Pancreas (tissue), 10 donors: ENCODE data around the gene TSHZ2. TPM values are rescaled to one million over a fixed set of nuclear protein-coding genes. Genes with fewer than 3 reads are reported as not detected.

Experiments used
- ATAC-seq, 4 donors: fragments of 200-7000 bp; cut with Tn5 transposase; one replicate each; pipeline versions ENCODE4 v1.8.0 to v1.9.1; 2020; ENCODE audit warnings: mild to moderate bottlenecking in 4 of 4, moderate library complexity in 4 of 4
- DNase-seq, 6 donors: peaks; one replicate each; pipeline ENCODE4 v3.0.0-alpha.2; 2020
- FAIRE-seq: peaks from 2 replicates; lab custom pipeline; 2012; peaks lifted over from hg19 to GRCh38; lab: Jason Lieb, UNC
- H3K27ac ChIP-seq, 4 donors: fragments of 200-600 bp; sonication (generic); 1 replicate in 3 of 4; 2 replicates in 1 of 4; pipeline versions ENCODE4 v1.5.0 to v1.8.0; 2020
- H3K27me3 ChIP-seq, 4 donors: fragments of 200-600 bp; one replicate each; pipeline ENCODE4 v1.8.0; 2021
- H3K36me3 ChIP-seq, 3 donors: fragments of 200-600 bp; sonication (generic) in 1 of 3; one replicate each; pipeline versions ENCODE4 v1.5.0 to v1.8.0; 2020 to 2021
- H3K4me1 ChIP-seq, 3 donors: fragments of 200-600 bp; one replicate each; pipeline ENCODE4 v1.8.0; 2021
- H3K4me3 ChIP-seq, 4 donors: fragments of 200-600 bp; sonication (generic) in 2 of 4; one replicate each; pipeline versions ENCODE4 v1.5.0 to v1.8.0; 2020 to 2021
- H3K9me3 ChIP-seq, 4 donors: fragments of 200-600 bp; one replicate each; pipeline ENCODE4 v1.8.0; 2021
- WGBS, 2 donors: extraction: QIAGEN DNeasy Blood & Tissue Kit; methylation state at CpG; one replicate each; pipeline ENCODE4 v1.1.7; 2013; 5-methylcytosine and 5-hydroxymethylcytosine counted together
- intact Hi-C, 3 donors: fragments of 100-400 bp; cut with DNase I; formaldehyde crosslinking; loops; one replicate each; pipeline versions ENCODE4 v1.11.1 to v1.14.2; 2022
- polyA plus RNA-seq, 2 donors: library from polyadenylated mRNA; stranded (reverse); fragments of 200-250 nt; gene quantifications; one replicate each; pipeline ENCODE4 v1.2.3, GENCODE V29; 2013
- total RNA-seq, 6 donors: library from RNA; stranded (reverse); fragmentation: NEBNext Ultra II Directional in 4 of 6; extraction: Animal tissue kit (Norgen Biotek cat#: 25700) in 4 of 6; gene quantifications; one replicate each; pipeline versions ENCODE4 v1.2.1 to v1.2.4, GENCODE V29; 2021 to 2023
- TF ChIP-seq, protein P1 (sequence below), 4 donors: fragments of 200-600 bp; sonication (generic) in 3 of 4; IDR thresholded peaks; one replicate each; pipeline versions ENCODE4 v1.5.0 to v1.8.0; 2021; ENCODE audit warnings: antibody characterized with exemption in 4 of 4
- donor health status: healthy with polysubstance abuse.
- donor health status: DM: no; HTN: no; CAD: no; lungs with moderate emphysema.
- donor health status: DM: no; HTN: no; CAD: no.
- donor health status: control.
- donor health status: control.
- donor health status: Bipolar disorder and iron deficiency.
- donor health status: DM: yes; HTN: yes; CAD: no.
- donor health status: DM: no; HTN: no; CAD: no.
- donor health status: DM: no; HTN: no; CAD: no.
- donor health status: DM: yes; HTN: yes; CAD: no.

Gene TSHZ2
- total and polyA plus RNA-seq, 8 donors, result 2.2 to 23.5 (median 4.5) TPM

GRCh38 chr20:53309515-53309914, 337.4 kb downstream of the TSHZ2 start:
- TF ChIP-seq, protein P1, sequence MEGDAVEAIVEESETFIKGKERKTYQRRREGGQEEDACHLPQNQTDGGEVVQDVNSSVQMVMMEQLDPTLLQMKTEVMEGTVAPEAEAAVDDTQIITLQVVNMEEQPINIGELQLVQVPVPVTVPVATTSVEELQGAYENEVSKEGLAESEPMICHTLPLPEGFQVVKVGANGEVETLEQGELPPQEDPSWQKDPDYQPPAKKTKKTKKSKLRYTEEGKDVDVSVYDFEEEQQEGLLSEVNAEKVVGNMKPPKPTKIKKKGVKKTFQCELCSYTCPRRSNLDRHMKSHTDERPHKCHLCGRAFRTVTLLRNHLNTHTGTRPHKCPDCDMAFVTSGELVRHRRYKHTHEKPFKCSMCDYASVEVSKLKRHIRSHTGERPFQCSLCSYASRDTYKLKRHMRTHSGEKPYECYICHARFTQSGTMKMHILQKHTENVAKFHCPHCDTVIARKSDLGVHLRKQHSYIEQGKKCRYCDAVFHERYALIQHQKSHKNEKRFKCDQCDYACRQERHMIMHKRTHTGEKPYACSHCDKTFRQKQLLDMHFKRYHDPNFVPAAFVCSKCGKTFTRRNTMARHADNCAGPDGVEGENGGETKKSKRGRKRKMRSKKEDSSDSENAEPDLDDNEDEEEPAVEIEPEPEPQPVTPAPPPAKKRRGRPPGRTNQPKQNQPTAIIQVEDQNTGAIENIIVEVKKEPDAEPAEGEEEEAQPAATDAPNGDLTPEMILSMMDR (IDR thresholded peaks at IDR 0.05), result no peak
- DNase-seq (no peak), FAIRE-seq (no peak), ATAC-seq (no peak)
- H3K36me3 ChIP-seq, result no peaks in the 10 kb centered on the region
- no peaks in the 10 kb centered on the region for H3K27me3 ChIP-seq
- no peaks in the 10 kb centered on the region for H3K9me3 ChIP-seq
- no peaks in the 10 kb centered on the region for H3K4me1 ChIP-seq
- no peak overlapping the region for H3K27ac ChIP-seq
- WGBS, 2 donors, result 53 to 74% methylated on average over 2 of the region's 2 CpGs
- no peak overlapping the region for H3K4me3 ChIP-seq
- intact Hi-C loops, result no loop called here

DNA sequence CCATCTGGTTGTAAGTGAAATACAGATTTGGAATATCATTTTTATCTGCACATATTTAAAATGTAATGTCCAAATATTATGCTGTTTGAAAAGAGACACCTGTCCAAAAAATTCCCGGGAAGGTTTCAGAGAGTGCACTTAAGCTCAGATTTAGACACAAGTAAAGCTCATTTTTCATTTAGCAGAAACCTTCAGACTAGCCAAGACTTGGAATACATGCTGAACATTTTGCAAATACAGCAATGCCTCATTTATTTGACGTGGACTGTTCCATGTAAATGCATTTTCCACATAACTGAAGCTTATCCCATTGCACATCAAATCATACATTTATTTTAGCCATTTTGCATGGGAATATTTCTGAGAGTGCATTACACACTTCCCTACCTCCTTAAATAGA, 340.8 kb downstream of the TSHZ2 start:
- FAIRE-seq (no peak), ATAC-seq (no peak), DNase-seq (no peak)
- H3K4me3 ChIP-seq, result no peak overlapping the region
- no peaks in the 10 kb centered on the region for H3K4me1 ChIP-seq
- H3K9me3 ChIP-seq, result no peaks in the 10 kb centered on the region
- TF ChIP-seq, protein P1 (IDR thresholded peaks at IDR 0.05), result no peak
- 35 to 46% methylated on average over 2 of the region's 2 CpGs for WGBS, 2 donors
- H3K36me3 ChIP-seq, result no peaks in the 10 kb centered on the region
- intact Hi-C loops, result no loop called here
- no peak overlapping the region for H3K27ac ChIP-seq
- H3K27me3 ChIP-seq, result no peaks in the 10 kb centered on the region

DNA sequence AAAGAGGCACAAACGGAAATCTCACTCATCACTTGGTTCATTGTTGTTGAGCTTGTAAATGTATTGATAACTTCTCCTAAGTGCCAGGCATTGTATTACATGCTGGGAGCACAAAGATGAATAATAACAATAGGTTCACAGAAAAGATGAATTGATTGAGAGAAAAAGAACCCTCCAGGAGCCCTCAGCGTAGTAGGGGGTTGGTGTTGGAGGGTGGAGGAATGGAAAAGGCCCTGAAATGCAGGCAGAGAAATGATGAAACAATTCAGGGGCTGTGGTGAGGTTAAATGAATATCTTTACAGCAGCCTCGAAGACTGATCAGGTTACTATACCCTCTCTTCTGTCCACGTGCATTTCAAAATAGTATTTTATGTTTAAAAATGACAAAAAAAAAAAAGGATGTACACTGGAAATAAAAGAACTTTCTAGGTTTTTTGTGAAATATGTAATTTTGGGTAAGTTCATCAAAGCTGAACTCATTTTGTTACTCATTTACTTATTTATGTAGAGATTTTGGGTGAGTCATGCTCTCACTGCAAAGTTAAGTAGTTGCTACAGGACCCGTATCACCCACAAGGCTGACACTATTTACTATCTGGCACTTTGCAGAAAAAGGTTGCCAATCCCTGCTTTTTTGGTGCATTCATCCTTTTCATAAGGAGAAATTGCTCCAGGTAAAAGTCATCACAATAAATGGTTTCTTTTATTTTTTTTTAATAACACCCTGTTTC, 344.2 kb downstream of the TSHZ2 start:
- Histone ChIP-seq H3K9me3 (no peaks in the 10 kb centered on the region), H3K4me3 (no peak overlapping the region), H3K4me1 (no peaks in the 10 kb centered on the region), H3K27me3 (no peaks in the 10 kb centered on the region), H3K36me3 (no peaks in the 10 kb centered on the region), H3K27ac (no peak overlapping the region)
- TF ChIP-seq, protein P1 (IDR thresholded peaks at IDR 0.05), result no peak
- no peak for FAIRE-seq
- intact Hi-C loops, result no loop called here
- WGBS, 2 donors, result 77 to 83% methylated on average over 5 of the region's 5 CpGs
- no peak for DNase-seq
- no peak for ATAC-seq

GRCh38 chr20:53319200-53319599, 347.0 kb downstream of the TSHZ2 start:
- WGBS, 2 donors, result 78 to 91% methylated on average over 1 of the region's 1 CpG
- H3K36me3 ChIP-seq, result no peaks in the 10 kb centered on the region
- no peak overlapping the region for H3K4me3 ChIP-seq
- FAIRE-seq (no peak), ATAC-seq (no peak), DNase-seq (no peak)
- H3K9me3 ChIP-seq, result no peaks in the 10 kb centered on the region
- H3K27ac ChIP-seq, result no peak overlapping the region
- intact Hi-C loops, result no loop called here
- no peaks in the 10 kb centered on the region for H3K4me1 ChIP-seq
- H3K27me3 ChIP-seq, result no peaks in the 10 kb centered on the region
- TF ChIP-seq, protein P1 (IDR thresholded peaks at IDR 0.05), result no peak

DNA sequence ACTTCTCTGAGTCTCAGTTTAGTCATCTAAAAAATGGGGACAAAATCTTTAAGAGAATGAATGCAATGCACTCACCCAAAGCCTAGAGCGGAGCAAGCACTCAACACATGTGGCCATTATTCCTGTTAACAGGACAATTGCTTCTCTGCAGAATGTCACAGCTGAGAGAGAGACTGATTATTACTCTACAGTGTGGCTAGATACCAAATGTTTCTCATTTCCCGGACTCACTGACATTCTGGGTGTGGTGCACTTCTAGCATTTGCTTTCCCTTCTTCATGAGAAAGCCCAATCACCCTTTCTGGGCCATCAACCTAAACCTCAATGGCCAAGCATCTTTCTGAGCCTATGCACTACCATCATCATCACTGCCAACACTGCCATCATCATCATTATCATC, 347.6 kb downstream of the TSHZ2 start:
- DNase-seq (no peak), FAIRE-seq (no peak), ATAC-seq (no peak)
- H3K9me3 ChIP-seq, result no peaks in the 10 kb centered on the region
- H3K27ac ChIP-seq, result no peak overlapping the region
- intact Hi-C loops, result no loop called here
- H3K4me3 ChIP-seq, result no peak overlapping the region
- TF ChIP-seq, protein P1 (IDR thresholded peaks at IDR 0.05), result no peak
- no peaks in the 10 kb centered on the region for H3K27me3 ChIP-seq
- no peaks in the 10 kb centered on the region for H3K36me3 ChIP-seq
- H3K4me1 ChIP-seq, result no peaks in the 10 kb centered on the region
- WGBS, 2 donors, result 85 to 93% methylated on average over 2 of the region's 2 CpGs
